OCI-LY3 (cell line): ENCODE data around the gene THEM5.

Experiments used
- EZH2phosphoT487 ChIP-seq: fragments of 200-600 bp; shearing (Covaris generic); IDR thresholded peaks from 2 replicates; pipeline ENCODE4 v1.6.1; 2018; ENCODE audit warnings: antibody characterized with exemption, mixed run types, low read depth
- TF ChIP-seq, protein P1 (sequence below): fragments of 200-600, 300-600 bp; sonication (generic); IDR thresholded peaks from 2 replicates; pipeline ENCODE4 v1.5.1; 2014; ENCODE audit warnings: antibody characterized with exemption, low read length, low read depth

DNA sequence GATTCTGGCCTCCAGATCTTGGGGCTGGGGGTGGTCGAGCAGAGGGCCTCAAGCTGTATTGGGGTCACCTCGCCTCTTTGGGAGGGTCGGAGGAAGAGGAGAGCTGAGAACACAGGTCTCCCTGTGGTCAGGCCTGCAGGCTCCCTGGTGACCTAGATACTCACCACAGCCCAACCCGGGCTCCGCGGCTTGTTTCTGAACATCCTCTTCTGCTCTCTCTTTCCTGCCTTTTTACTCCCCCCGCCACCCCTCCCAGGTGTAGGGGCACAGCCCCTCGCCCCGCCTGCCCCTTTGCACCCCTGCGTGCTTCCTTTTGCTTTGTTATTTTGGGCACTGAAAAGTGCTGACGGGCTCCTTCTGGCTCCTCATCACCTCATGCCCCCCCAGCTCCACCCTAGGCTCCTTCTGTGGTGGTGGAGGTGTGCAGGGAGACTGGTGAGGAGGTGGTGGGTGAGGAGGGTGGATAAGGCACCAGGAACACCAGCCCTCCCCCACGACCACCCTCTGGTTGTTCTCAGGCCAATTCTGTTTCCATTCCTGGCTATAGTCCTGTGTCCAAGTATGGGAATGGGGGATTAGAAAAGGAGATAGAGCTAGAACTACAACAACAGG, 37.7 kb downstream of the THEM5 start:
- TF ChIP-seq, protein P1, sequence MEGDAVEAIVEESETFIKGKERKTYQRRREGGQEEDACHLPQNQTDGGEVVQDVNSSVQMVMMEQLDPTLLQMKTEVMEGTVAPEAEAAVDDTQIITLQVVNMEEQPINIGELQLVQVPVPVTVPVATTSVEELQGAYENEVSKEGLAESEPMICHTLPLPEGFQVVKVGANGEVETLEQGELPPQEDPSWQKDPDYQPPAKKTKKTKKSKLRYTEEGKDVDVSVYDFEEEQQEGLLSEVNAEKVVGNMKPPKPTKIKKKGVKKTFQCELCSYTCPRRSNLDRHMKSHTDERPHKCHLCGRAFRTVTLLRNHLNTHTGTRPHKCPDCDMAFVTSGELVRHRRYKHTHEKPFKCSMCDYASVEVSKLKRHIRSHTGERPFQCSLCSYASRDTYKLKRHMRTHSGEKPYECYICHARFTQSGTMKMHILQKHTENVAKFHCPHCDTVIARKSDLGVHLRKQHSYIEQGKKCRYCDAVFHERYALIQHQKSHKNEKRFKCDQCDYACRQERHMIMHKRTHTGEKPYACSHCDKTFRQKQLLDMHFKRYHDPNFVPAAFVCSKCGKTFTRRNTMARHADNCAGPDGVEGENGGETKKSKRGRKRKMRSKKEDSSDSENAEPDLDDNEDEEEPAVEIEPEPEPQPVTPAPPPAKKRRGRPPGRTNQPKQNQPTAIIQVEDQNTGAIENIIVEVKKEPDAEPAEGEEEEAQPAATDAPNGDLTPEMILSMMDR = no peak
- no peak for TF ChIP-seq EZH2phosphoT487
